Measurements from ENCODE around the gene STYX.
A peak's percentile ranks its signal among the peaks of the same experiment; 100 is the strongest.
"Not testable (repeated sequence)": the region's sequence is repeated elsewhere in the genome, so short reads cannot be mapped to it uniquely, and the experiment has no call there.

The STYX gene

GRCh38 chr14:52723514-52724359, 6.2 kb upstream of the STYX start:
- H3K4me3 ChIP-seq (ENCODE audit: low read depth, low read length), result no peak overlapping the region
- TF ChIP-seq CTCF (IDR thresholded peaks at IDR 0.05; ENCODE audit: insufficient read depth, low read length, missing control alignments), result no peak
- ChIA-PET POLR2A (interaction anchor here (0.5 kb wide), 1 partner anchor 9 kb away, joined by 3 read pairs; no protein-coding TSS in a partner anchor), CTCF (interaction anchor here (1.1 kb wide), 1 partner anchor 8 kb away, joined by 3 read pairs; no protein-coding TSS in a partner anchor)
- DNase-seq (ENCODE audit: low read depth, low spot score), result no peak

GRCh38 chr14:52724360-52724644, 5.7 kb upstream of the STYX start:
- no peak for TF ChIP-seq CTCF (IDR thresholded peaks at IDR 0.05; ENCODE audit: insufficient read depth, low read length, missing control alignments)
- POLR2A ChIA-PET, result interaction anchor here (0.5 kb wide), 1 partner anchor 8 kb away, joined by 3 read pairs; no protein-coding TSS in a partner anchor
- no peak overlapping the region for H3K4me3 ChIP-seq (ENCODE audit: low read depth, low read length)
- CTCF ChIA-PET, result interaction anchor here (1.1 kb wide), 1 partner anchor 8 kb away, joined by 3 read pairs; no protein-coding TSS in a partner anchor
- no peak for DNase-seq (ENCODE audit: low read depth, low spot score)

- CTCF ChIA-PET, result interaction anchor here (1.4 kb wide), 1 partner anchor 10 kb away, joined by 4 read pairs; no protein-coding TSS in a partner anchor
- DNase-seq (ENCODE audit: low read depth, low spot score); POLR2A ChIA-PET; H3K4me3 ChIP-seq (ENCODE audit: low read depth, low read length): not testable (repeated sequence)
These were observed 2.5 kb upstream of the STYX start for GRCh38 chr14:52727509-52727908.

- not testable (repeated sequence) for H3K4me3 ChIP-seq (ENCODE audit: low read depth, low read length); DNase-seq (ENCODE audit: low read depth, low spot score)
- ChIA-PET POLR2A (interaction anchor here (1.2 kb wide), 1 partner anchor 578 kb away, joined by 3 read pairs; no protein-coding TSS in a partner anchor), CTCF (interaction anchor here (1.4 to 1.5 kb wide), 2 partner anchors 12 to 17 kb away, joined by 3 read pairs; no protein-coding TSS in a partner anchor)
These were observed 931 bp upstream of the STYX start for GRCh38 chr14:52729035-52729434.

- POLR2A ChIA-PET, result interaction anchor here (0.6 to 1.2 kb wide), 2 partner anchors 34 to 577 kb away, joined by 3 read pairs; partner anchors contain the start of gene ERO1A
- no peak for DNase-seq (ENCODE audit: low read depth, low spot score)
- H3K4me3 ChIP-seq (ENCODE audit: low read depth, low read length), result peak overlapping the region; percentile 42
- CTCF ChIA-PET, result interaction anchor here (1.4 to 1.5 kb wide), 2 partner anchors 13 to 18 kb away, joined by 3 read pairs; no protein-coding TSS in a partner anchor
- no peak for TF ChIP-seq CTCF (IDR thresholded peaks at IDR 0.05; ENCODE audit: insufficient read depth, low read length, missing control alignments)
These were observed 411 bp upstream of the STYX start for GRCh38 chr14:52729585-52729924.

GRCh38 chr14:52730709-52731111, 744 bp downstream of the STYX start:
- CTCF ChIA-PET, result no interaction called here
- no peak for TF ChIP-seq CTCF (IDR thresholded peaks at IDR 0.05; ENCODE audit: insufficient read depth, low read length, missing control alignments)
- H3K4me3 ChIP-seq (ENCODE audit: low read depth, low read length), result peak overlapping the region; percentile 95
- POLR2A ChIA-PET, result no interaction called here
- no peak for DNase-seq (ENCODE audit: low read depth, low spot score)

- no peak for TF ChIP-seq CTCF (IDR thresholded peaks at IDR 0.05; ENCODE audit: insufficient read depth, low read length, missing control alignments)
- H3K4me3 ChIP-seq (ENCODE audit: low read depth, low read length), result no peak overlapping the region
- no peak for DNase-seq (ENCODE audit: low read depth, low spot score)
- ChIA-PET POLR2A (no interaction called here), CTCF (no interaction called here)
These were observed 3.9 kb downstream of the STYX start for GRCh38 chr14:52733824-52734223.

Data from AG04449 (cell line).